Brain microvascular endothelial cell (primary cell): ENCODE results near the gene AKAP13.

Experiments used
- DNase-seq: peaks from one replicate; pipeline ENCODE4 v3.0.0-alpha.2; 2020
- H3K27ac ChIP-seq: fragments of 250-450 bp; sonication (Bioruptor Pico); 2 replicates; pipeline ENCODE4 v1.5.1; 2020; ENCODE audit warnings: mild to moderate bottlenecking, moderate library complexity
- H3K27me3 ChIP-seq: fragments of 250-450 bp; sonication (Bioruptor Pico); replicated peaks from 2 replicates; pipeline ENCODE4 v1.5.1; 2020; ENCODE audit warnings: mild to moderate bottlenecking
- H3K36me3 ChIP-seq: fragments of 250-450 bp; sonication (Bioruptor Pico); replicated peaks from 2 replicates; pipeline ENCODE4 v1.5.1; 2020; ENCODE audit warnings: mild to moderate bottlenecking
- H3K4me3 ChIP-seq: 2 replicates; pipeline ENCODE4 v1.5.1; 2011; ENCODE audit warnings: low read depth, mild to moderate bottlenecking, control low read depth, low read length, moderate library complexity
- in situ Hi-C: cut with HindIII; loops from 2 replicates; pipeline ENCODE4 v1.10.0; 2017; ENCODE audit warnings: low sequenced_read_pairs, low pct_ligation_motif_present
- TF ChIP-seq, protein P1 (sequence below): IDR thresholded peaks from 2 replicates; pipeline ENCODE4 v1.5.1; 2011; ENCODE audit warnings: low read depth, mild to moderate bottlenecking, moderate library complexity, low read length, control low read depth, inconsistent platforms; ENCODE audit errors: missing control alignments

The AKAP13 gene

GRCh38 chr15:85578941-85579701 lies 198.7 kb downstream of the AKAP13 start:
- Histone ChIP-seq H3K36me3 (peaks cover 29% of the 10 kb centered on the region), H3K4me3 (no peak overlapping the region), H3K27ac (no peak overlapping the region), H3K27me3 (no peaks in the 10 kb centered on the region)
- in situ Hi-C loops = no loop called here
- DNase-seq = no peak
- TF ChIP-seq, protein P1, sequence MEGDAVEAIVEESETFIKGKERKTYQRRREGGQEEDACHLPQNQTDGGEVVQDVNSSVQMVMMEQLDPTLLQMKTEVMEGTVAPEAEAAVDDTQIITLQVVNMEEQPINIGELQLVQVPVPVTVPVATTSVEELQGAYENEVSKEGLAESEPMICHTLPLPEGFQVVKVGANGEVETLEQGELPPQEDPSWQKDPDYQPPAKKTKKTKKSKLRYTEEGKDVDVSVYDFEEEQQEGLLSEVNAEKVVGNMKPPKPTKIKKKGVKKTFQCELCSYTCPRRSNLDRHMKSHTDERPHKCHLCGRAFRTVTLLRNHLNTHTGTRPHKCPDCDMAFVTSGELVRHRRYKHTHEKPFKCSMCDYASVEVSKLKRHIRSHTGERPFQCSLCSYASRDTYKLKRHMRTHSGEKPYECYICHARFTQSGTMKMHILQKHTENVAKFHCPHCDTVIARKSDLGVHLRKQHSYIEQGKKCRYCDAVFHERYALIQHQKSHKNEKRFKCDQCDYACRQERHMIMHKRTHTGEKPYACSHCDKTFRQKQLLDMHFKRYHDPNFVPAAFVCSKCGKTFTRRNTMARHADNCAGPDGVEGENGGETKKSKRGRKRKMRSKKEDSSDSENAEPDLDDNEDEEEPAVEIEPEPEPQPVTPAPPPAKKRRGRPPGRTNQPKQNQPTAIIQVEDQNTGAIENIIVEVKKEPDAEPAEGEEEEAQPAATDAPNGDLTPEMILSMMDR = no peak

DNA sequence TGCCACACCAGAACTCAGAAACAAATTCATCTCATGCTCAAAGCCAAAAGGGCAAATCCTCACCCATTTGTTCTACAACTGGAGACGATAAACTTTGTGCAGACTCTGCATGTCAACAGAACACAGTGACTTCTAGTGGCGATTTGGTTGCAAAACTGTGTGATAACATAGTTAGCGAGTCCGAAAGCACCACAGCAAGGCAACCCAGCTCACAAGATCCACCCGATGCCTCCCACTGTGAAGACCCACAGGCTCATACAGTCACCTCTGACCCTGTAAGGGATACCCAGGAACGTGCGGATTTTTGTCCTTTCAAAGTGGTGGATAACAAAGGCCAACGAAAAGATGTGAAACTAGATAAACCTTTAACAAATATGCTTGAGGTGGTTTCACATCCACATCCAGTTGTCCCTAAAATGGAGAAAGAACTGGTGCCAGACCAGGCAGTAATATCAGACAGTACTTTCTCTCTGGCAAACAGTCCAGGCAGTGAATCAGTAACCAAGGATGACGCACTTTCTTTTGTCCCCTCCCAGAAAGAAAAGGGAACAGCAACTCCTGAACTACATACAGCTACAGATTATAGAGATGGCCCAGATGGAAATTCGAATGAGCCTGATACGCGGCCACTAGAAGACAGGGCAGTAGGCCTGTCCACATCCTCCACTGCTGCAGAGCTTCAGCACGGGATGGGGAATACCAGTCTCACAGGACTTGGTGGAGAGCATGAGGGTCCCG lies 199.7 kb downstream of the AKAP13 start:
- no peak overlapping the region for H3K4me3 ChIP-seq
- no peak overlapping the region for H3K27ac ChIP-seq
- in situ Hi-C loops = no loop called here
- H3K36me3 ChIP-seq = peaks cover 29% of the 10 kb centered on the region
- DNase-seq = no peak
- H3K27me3 ChIP-seq = no peaks in the 10 kb centered on the region
- TF ChIP-seq, protein P1 = no peak

GRCh38 chr15:85580879-85581278 lies 200.5 kb downstream of the AKAP13 start:
- Histone ChIP-seq H3K4me3 (no peak overlapping the region), H3K27me3 (no peaks in the 10 kb centered on the region), H3K36me3 (peaks cover 29% of the 10 kb centered on the region), H3K27ac (no peak overlapping the region)
- no peak for DNase-seq
- TF ChIP-seq, protein P1 = no peak
- in situ Hi-C loops = no loop called here

DNA sequence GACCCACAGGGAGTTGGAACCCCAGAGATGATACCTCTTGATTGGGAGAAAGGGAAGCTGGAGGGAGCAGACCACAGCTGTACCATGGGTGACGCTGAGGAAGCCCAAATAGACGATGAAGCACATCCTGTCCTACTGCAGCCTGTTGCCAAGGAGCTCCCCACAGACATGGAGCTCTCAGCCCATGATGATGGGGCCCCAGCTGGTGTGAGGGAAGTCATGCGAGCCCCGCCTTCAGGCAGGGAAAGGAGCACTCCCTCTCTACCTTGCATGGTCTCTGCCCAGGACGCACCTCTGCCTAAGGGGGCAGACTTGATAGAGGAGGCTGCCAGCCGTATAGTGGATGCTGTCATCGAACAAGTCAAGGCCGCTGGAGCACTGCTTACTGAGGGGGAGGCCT lies 201.1 kb downstream of the AKAP13 start:
- in situ Hi-C loops = no loop called here
- no peak for DNase-seq

GRCh38 chr15:85582131-85583079 lies 202.0 kb downstream of the AKAP13 start:
- TF ChIP-seq, protein P1 = no peak
- H3K27me3 ChIP-seq = no peaks in the 10 kb centered on the region
- H3K27ac ChIP-seq = no peak overlapping the region
- H3K36me3 ChIP-seq = peaks cover 29% of the 10 kb centered on the region
- in situ Hi-C loops = no loop called here
- DNase-seq = no peak
- no peak overlapping the region for H3K4me3 ChIP-seq

More for the DNA sequence above, 201.1 kb downstream of the AKAP13 start:
- no peak overlapping the region for H3K4me3 ChIP-seq
- peaks cover 29% of the 10 kb centered on the region for H3K36me3 ChIP-seq
- TF ChIP-seq, protein P1 = no peak
- H3K27ac ChIP-seq = no peak overlapping the region
- no peaks in the 10 kb centered on the region for H3K27me3 ChIP-seq
